GM12878 (cell line): ENCODE measurements around the gene GEMIN7. TPM values are rescaled to one million over a fixed set of nuclear protein-coding genes. Genes with fewer than 3 reads are reported as not detected.

Experiments
- ATAC-seq: fragments of 200-7000 bp; cut with Tn5 transposase; 3 replicates; pipeline ENCODE4 v1.9.1; 2020; ENCODE audit warnings: mild to moderate bottlenecking, moderate library complexity
- BruUV-seq: library from RNA; stranded (reverse); fragments of 400-500 nt; replicated peaks from 2 replicates; lab custom pipeline; 2021; lab: Mats Ljungman, UMichigan
- CTCF ChIA-PET: fragments of 300-600 bp; sonication (Branson Sonifier 250); formaldehyde crosslinking; extraction: SDS; loops from one replicate; lab custom pipeline; 2021; ENCODE audit warnings: inconsistent platforms; lab: Yijun Ruan, JAX
- POLR2A ChIA-PET: fragments of 350-600 bp; formaldehyde crosslinking; extraction: SDS; loops from one replicate; lab custom pipeline; 2021; ENCODE audit warnings: inconsistent platforms; lab: Charles Lee
- RAD21 ChIA-PET: fragments of 300-600 bp; sonication (Branson Sonifier 250); formaldehyde crosslinking; loops from one replicate; lab custom pipeline; 2023; ENCODE audit warnings: antibody characterized with exemption; ENCODE audit not compliant: unreplicated experiment; lab: Charles Lee
- SMC1A ChIA-PET: fragments of 300-600 bp; sonication (Branson Sonifier 250); formaldehyde crosslinking; loops from one replicate; lab custom pipeline; 2023; ENCODE audit not compliant: unreplicated experiment, uncharacterized antibody; lab: Charles Lee
- DNase-seq: peaks from one replicate; pipeline ENCODE4 v3.0.0-alpha.2; 2011; ENCODE audit warnings: low read depth, low spot score
- FAIRE-seq: peaks from 3 replicates; lab custom pipeline; 2011; peaks lifted over from hg19 to GRCh38; lab: Jason Lieb, UNC
- H2AFZ ChIP-seq: 2 replicates; pipeline ENCODE4 v1.6.0; 2011; ENCODE audit warnings: low read depth, low read length, control low read depth; ENCODE audit not compliant: control insufficient read depth
- H3K27ac ChIP-seq: 2 replicates; pipeline ENCODE4 v1.5.1; 2011; ENCODE audit warnings: control low read depth; ENCODE audit not compliant: control insufficient read depth, insufficient read depth
- H3K27me3 ChIP-seq, 2 experiments: replicated peaks in 1 of 2; 2 replicates each; pipeline versions ENCODE4 v1.6.0 to v1.6.1; 2011; ENCODE audit warnings: low read length in 1 of 2; ENCODE audit not compliant: control insufficient read depth in 2 of 2, insufficient read depth in 2 of 2
- H3K36me3 ChIP-seq, 2 experiments: 2 replicates each; pipeline ENCODE4 v1.5.1; 2011; ENCODE audit warnings: low read length in 1 of 2; ENCODE audit not compliant: control insufficient read depth in 2 of 2, insufficient read depth in 2 of 2
- H3K4me1 ChIP-seq: 2 replicates; pipeline ENCODE4 v1.6.1; 2011; ENCODE audit warnings: mild to moderate bottlenecking, low read length, moderate library complexity, mixed read lengths; ENCODE audit not compliant: control insufficient read depth, insufficient read depth
- H3K4me2 ChIP-seq: 2 replicates; pipeline ENCODE4 v1.6.0; 2011; ENCODE audit warnings: control low read depth; ENCODE audit not compliant: control insufficient read depth, insufficient read depth
- H3K4me3 ChIP-seq: fragments of 200-600 bp; sonication (generic); 2 replicates; pipeline ENCODE4 v1.5.1; 2016
- H3K79me2 ChIP-seq: 2 replicates; pipeline ENCODE4 v1.6.0; 2011; ENCODE audit warnings: low read length; ENCODE audit not compliant: control insufficient read depth, insufficient read depth
- H3K9ac ChIP-seq: 2 replicates; pipeline ENCODE4 v1.8.0; 2011; ENCODE audit warnings: low read length, control low read depth, mixed read lengths; ENCODE audit not compliant: control insufficient read depth, insufficient read depth
- H3K9me3 ChIP-seq: replicated peaks from 3 replicates; pipeline ENCODE4 v1.5.1; 2011; ENCODE audit warnings: mild to moderate bottlenecking, low read length; ENCODE audit not compliant: control insufficient read depth, insufficient read depth
- H4K20me1 ChIP-seq: 2 replicates; pipeline ENCODE4 v1.6.0; 2011; ENCODE audit not compliant: control insufficient read depth, insufficient read depth
- BACH1 ChIP-seq: fragments of 450-650 bp; IDR thresholded peaks from 2 replicates; pipeline ENCODE4 v1.6.1; 2017; ENCODE audit warnings: mild to moderate bottlenecking, borderline replicate concordance
- CREM ChIP-seq: IDR thresholded peaks from 2 replicates; pipeline ENCODE4 v1.6.1; 2014; ENCODE audit warnings: antibody characterized with exemption, low read depth
- EP300 ChIP-seq, 2 experiments: fragments of 150-350 bp in 1 of 2; IDR thresholded peaks; 2 replicates each; pipeline ENCODE4 v1.6.1; 2011 to 2012; ENCODE audit warnings: low read depth in 2 of 2, low read length in 2 of 2, borderline replicate concordance in 1 of 2, improper control_type of control experiment in 1 of 2, inconsistent platforms in 1 of 2; ENCODE audit not compliant: control insufficient read depth in 1 of 2
- NBN ChIP-seq: fragments of 450-650 bp; IDR thresholded peaks from 2 replicates; pipeline ENCODE4 v1.6.1; 2016
- POLR2A ChIP-seq: IDR thresholded peaks from 2 replicates; pipeline ENCODE4 v1.6.1; 2011; ENCODE audit warnings: low read depth, mild to moderate bottlenecking, low read length
- POLR2AphosphoS5 ChIP-seq: IDR thresholded peaks from 2 replicates; pipeline ENCODE4 v1.6.1; 2011; ENCODE audit warnings: mild to moderate bottlenecking, low read length, inconsistent platforms
- RFX5 ChIP-seq: IDR thresholded peaks from 2 replicates; pipeline ENCODE4 v1.6.1; 2011; ENCODE audit warnings: low read depth, low read length, improper control_type of control experiment
- SMC3 ChIP-seq: IDR thresholded peaks from 2 replicates; pipeline ENCODE4 v1.6.1; 2011; ENCODE audit warnings: low read length, improper control_type of control experiment, borderline replicate concordance
- SRF ChIP-seq, 2 experiments: IDR thresholded peaks; 2 replicates each; pipeline ENCODE4 v1.6.1; 2011; ENCODE audit warnings: low read depth in 2 of 2, low read length in 2 of 2, mild to moderate bottlenecking in 1 of 2, moderate library complexity in 1 of 2
- SUZ12 ChIP-seq: fragments of 200-600 bp; sonication (generic); IDR thresholded peaks from one replicate; pipeline ENCODE4 v1.6.1; 2018; ENCODE audit warnings: antibody characterized with exemption, mild to moderate bottlenecking; ENCODE audit not compliant: unreplicated experiment
- ZNF384 ChIP-seq: IDR thresholded peaks from 2 replicates; pipeline ENCODE4 v1.6.1; 2012; ENCODE audit warnings: low read depth, mild to moderate bottlenecking, low read length, improper control_type of control experiment, borderline replicate concordance
- WGBS: methylation state at CpG from one replicate; pipeline ENCODE4 v1.1.6; 2016; ENCODE audit warnings: low lambda C conversion rate; ENCODE audit not compliant: insufficient replicate concordance, insufficient coverage; ENCODE audit errors: missing lambda C conversion rate; 5-methylcytosine and 5-hydroxymethylcytosine counted together
- in situ Hi-C: fragments of 300-500 bp; cut with MboI; formaldehyde crosslinking; loops from 9 replicates; pipeline ENCODE4 v1.14.3; 2018; ENCODE audit warnings: mixed read lengths
- intact Hi-C: fragments of 100-400 bp; cut with micrococcal nuclease; formaldehyde crosslinking; loops from one replicate; pipeline ENCODE4 v1.14.2; 2022; ENCODE audit not compliant: unreplicated experiment
- polyA plus RNA-seq, 11 experiments: library from polyadenylated mRNA; depleted of rRNA in 4 of 11; unstranded in 6 of 11; stranded (reverse) in 5 of 11; fragments of >200 nt; fragmentation: Nextera tagmentation in 4 of 11; fragmentation: Illumina TruSeq in 1 of 11; extraction: Ambion mirVana in 4 of 11; extraction: Trizol in 1 of 11; gene quantifications; 1 replicate in 1 of 11; 2 replicates in 10 of 11; pipeline versions ENCODE4 v1.2.1 to v1.2.3, GENCODE V29; 2011 to 2016; ENCODE audit warnings: inconsistent platforms in 2 of 11, missing spikeins in 2 of 11, low read depth in 1 of 11
- total RNA-seq, 4 experiments: library from RNA; depleted of rRNA in 3 of 4; stranded (reverse); fragments of >200 nt in 3 of 4; fragmentation: Illumina TruSeq in 1 of 4; extraction: Trizol in 1 of 4; gene quantifications; 2 replicates each; pipeline versions ENCODE4 v1.2.1 to v1.2.3, GENCODE V29; 2013 to 2021

Gene GEMIN7
- total and polyA plus RNA-seq, 10 of the 15 experiments (the other 5 are each of a cell fraction or from before 2014, with no cell fraction given): 21.1 to 76.7 (median 44.9) TPM

DNA sequence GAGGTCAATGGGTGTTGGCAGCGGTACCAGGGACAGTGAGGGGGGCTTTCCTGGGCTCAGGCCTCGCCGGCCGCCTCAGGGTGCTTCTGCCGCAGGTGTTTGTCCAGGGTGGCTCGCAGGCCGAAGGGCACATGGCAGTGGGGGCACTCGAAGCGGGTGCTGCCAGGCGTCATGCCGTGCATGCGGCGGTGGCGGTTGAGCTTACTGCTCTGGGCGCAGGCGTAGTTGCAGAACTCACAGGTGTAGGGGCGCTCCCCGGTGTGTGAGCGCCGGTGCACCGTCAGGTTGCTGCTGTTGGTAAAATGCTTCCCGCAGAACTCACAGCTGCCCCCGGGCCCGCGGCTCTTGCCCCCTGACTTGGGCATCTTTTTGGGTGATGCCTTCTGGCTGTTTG, 7.5 kb upstream of the GEMIN7 start:
- no TSS peak for BruUV-seq
- 91% methylated on average over 25 of the region's 25 CpGs for WGBS
- no peak for ATAC-seq
- Histone ChIP-seq H2AFZ (no peak overlapping the region), H3K27ac (no peak overlapping the region), H3K4me2 (no peak overlapping the region), H3K9me3 (no peaks in the 10 kb centered on the region), H3K36me3 (peaks cover 11 to 38% of the 10 kb centered on the region in 2 experiments), H3K4me3 (no peak overlapping the region), H3K79me2 (peaks cover 32% of the 10 kb centered on the region), H3K9ac (no peak overlapping the region), H4K20me1 (no peaks in the 10 kb centered on the region; the same call in 1 of the 2 replicates), H3K4me1 (peaks cover 9% of the 10 kb centered on the region), H3K27me3 (no peaks in the 10 kb centered on the region)
- intact Hi-C loops: loop anchor here (10.0 kb wide), 1 partner anchor 403 kb away; no protein-coding TSS in a partner anchor
- in situ Hi-C loops: no loop called here
- TF ChIP-seq RFX5 (no peak), POLR2AphosphoS5 (peak; percentile 20; the same call in 1 of the 2 replicates), POLR2A (peak; percentile 13; the same call in 1 of the 2 replicates), EP300 (IDR thresholded peaks at IDR 0.05; ENCODE audit: borderline replicate concordance in 1 of 2, control insufficient read depth in 1 of 2, low read depth in 2 of 2, low read length in 2 of 2) (no peak)
- no peak for FAIRE-seq
- ChIA-PET RAD21 (no interaction called here), POLR2A (interaction anchor here (0.5 kb wide), 1 partner anchor 51 kb away, joined by 4 read pairs; no protein-coding TSS in a partner anchor), SMC1A (interaction anchor here (0.7 kb wide), 1 partner anchor 10 kb away, joined by 3 read pairs; no protein-coding TSS in a partner anchor), CTCF (no interaction called here)
- DNase-seq: no peak

DNA sequence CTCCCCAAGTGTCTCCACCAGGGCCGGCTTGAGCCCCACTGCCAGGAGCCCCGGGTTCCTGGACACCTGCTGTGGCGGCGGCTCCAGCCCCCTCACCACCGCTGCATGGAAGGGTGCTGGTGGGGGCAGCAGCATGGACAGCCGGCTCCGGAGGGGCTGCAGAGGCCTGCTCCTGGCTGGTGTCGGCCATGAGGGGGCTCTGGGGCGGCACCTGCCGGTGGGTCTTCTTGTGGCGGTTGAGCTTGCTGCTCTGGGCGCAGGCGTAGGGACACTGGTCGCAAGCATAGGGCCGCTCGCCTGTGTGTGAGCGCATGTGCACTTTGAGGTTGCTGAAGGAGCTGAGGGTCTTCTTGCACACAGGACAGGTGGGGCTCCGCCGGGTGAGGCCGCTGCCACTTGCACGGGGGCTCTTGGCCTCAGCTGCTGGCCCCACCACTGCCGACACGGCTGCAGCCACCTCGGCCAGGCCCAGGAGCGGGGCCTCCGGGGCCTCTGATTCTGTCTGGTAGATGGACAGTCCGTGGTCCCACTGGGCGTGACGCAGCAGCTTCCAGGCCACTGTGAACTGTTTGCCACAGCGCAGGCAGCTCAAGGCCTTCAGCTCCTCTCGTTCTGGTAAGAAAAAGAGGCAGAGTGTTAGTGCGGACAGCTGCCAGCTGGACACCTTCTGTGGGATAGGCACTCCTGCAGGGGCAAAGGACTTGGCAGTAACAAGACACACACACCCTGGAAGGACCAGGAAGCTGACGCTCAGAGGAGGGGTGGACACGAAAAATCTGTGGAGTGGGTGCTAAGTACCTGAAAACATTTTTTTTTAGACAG, 6.9 kb upstream of the GEMIN7 start:
- SMC1A ChIA-PET: interaction anchor here (0.7 to 1.6 kb wide), 2 partner anchors 11 to 84 kb away, joined by 3 to 5 read pairs; no protein-coding TSS in a partner anchor
- in situ Hi-C loops: no loop called here
- POLR2A ChIA-PET: interaction anchor here (0.5 kb wide), 2 partner anchors 51 to 66 kb away, joined by 3 to 4 read pairs; no protein-coding TSS in a partner anchor

More for the DNA sequence above, 6.9 kb upstream of the GEMIN7 start:
- DNase-seq (no peak), FAIRE-seq (no peak), ATAC-seq (no peak)
- intact Hi-C loops: loop anchor here (10.0 kb wide), 1 partner anchor 403 kb away; no protein-coding TSS in a partner anchor
- ChIA-PET CTCF (no interaction called here), RAD21 (interaction anchor here (0.9 to 1.0 kb wide), 2 partner anchors 13 to 33 kb away, joined by 3 to 4 read pairs; no protein-coding TSS in a partner anchor)
- no peak overlapping the region for H3K9ac ChIP-seq
- whole genome bisulfite sequencing: 87% methylated on average over 33 of the region's 34 CpGs
- TF ChIP-seq ZNF384 (no peak), CREM (no peak), SUZ12 (no peak), SMC3 (no peak), BACH1 (no peak), NBN (no peak), SRF (IDR thresholded peaks at IDR 0.05; ENCODE audit: low read depth in 2 of 2, low read length in 2 of 2) (no peak)
- peaks cover 11 to 33% of the 10 kb centered on the region in 2 experiments for H3K36me3 ChIP-seq
- BruUV-seq: no TSS peak
- H3K4me2 ChIP-seq: no peak overlapping the region
- no peak overlapping the region for H3K27ac ChIP-seq
- H3K27me3 ChIP-seq: no peaks in the 10 kb centered on the region
- no peaks in the 10 kb centered on the region for H3K9me3 ChIP-seq
- peaks cover 32% of the 10 kb centered on the region for H3K79me2 ChIP-seq
- no peaks in the 10 kb centered on the region; the same call in 1 of the 2 replicates for H4K20me1 ChIP-seq
- no peak overlapping the region for H2AFZ ChIP-seq
- H3K4me3 ChIP-seq: no peak overlapping the region
- H3K4me1 ChIP-seq: peaks cover 11% of the 10 kb centered on the region
